D721Med (cell line): ENCODE measurements around the gene HAO1.
A peak's percentile ranks its signal among the peaks of the same experiment; 100 is the strongest.

Experiments
- DNase-seq: peaks from one replicate; pipeline ENCODE4 v3.0.0; 2011; ENCODE audit warnings: low spot score; ENCODE audit not compliant: insufficient read length
- FAIRE-seq: peaks from 2 replicates; lab custom pipeline; 2011; peaks lifted over from hg19 to GRCh38; lab: Jason Lieb, UNC
- TF ChIP-seq, protein P1 (sequence below): IDR thresholded peaks from 2 replicates; pipeline ENCODE4 v1.5.1; 2012; ENCODE audit warnings: mild to moderate bottlenecking, control low read depth; ENCODE audit not compliant: insufficient read depth; ENCODE audit errors: missing control alignments

The HAO1 gene

GRCh38 chr20:7940341-7940740 lies at the start of gene HAO1:
Gene HAO1 (minus strand): TSS chr20:7940458. CDS start chr20:7940422, 36 bp downstream.
- DNase-seq, result no peak
- no peak for FAIRE-seq
- TF ChIP-seq, protein P1, sequence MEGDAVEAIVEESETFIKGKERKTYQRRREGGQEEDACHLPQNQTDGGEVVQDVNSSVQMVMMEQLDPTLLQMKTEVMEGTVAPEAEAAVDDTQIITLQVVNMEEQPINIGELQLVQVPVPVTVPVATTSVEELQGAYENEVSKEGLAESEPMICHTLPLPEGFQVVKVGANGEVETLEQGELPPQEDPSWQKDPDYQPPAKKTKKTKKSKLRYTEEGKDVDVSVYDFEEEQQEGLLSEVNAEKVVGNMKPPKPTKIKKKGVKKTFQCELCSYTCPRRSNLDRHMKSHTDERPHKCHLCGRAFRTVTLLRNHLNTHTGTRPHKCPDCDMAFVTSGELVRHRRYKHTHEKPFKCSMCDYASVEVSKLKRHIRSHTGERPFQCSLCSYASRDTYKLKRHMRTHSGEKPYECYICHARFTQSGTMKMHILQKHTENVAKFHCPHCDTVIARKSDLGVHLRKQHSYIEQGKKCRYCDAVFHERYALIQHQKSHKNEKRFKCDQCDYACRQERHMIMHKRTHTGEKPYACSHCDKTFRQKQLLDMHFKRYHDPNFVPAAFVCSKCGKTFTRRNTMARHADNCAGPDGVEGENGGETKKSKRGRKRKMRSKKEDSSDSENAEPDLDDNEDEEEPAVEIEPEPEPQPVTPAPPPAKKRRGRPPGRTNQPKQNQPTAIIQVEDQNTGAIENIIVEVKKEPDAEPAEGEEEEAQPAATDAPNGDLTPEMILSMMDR, result no peak

GRCh38 chr20:7989379-7989778 lies 49.1 kb upstream of the HAO1 start:
- DNase-seq (no peak), FAIRE-seq (no peak)
- TF ChIP-seq, protein P1, result peak; percentile 42

DNA sequence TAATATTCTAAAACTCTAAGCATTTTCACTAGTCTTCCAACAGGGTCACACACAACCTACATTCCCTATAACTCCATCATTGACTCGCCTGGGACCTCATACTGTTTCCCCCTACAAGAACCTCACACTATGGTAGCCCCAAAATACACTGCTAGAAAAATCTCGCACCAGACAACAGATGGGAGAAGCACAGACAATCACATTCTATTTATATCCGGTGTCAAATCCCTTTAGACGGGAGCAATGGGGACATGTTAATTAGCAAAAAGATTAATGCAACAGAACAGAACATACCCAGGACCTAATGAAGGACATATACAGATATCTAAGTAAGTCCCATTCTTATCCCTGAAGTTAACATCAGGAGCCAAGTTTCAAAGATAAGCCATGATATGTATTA lies 45.7 kb upstream of the HAO1 start:
- TF ChIP-seq, protein P1, result no peak
- DNase-seq, result no peak
- no peak for FAIRE-seq

DNA sequence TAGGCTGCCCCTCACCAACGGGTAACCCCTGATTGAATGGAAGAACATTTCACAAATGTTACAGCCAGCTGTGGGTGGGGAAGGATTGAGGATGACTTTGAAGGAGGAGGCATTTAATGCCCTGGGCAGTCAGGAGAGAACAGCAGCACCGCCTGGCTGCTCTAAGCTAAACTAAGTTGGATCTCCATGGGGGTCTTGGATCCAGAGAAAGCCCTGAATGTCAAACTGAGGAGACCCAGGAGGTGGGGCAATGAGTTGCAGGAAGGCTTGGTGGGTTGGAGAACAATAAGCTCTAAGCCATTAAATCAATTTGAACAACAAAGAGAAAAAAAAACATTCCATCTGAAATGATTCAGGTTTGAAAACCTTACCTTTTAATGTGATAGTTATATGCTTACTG lies 43.9 kb upstream of the HAO1 start:
- no peak for FAIRE-seq
- DNase-seq, result no peak
- TF ChIP-seq, protein P1, result no peak

- FAIRE-seq (no peak), DNase-seq (no peak)
- TF ChIP-seq, protein P1, result no peak
These were observed 41.1 kb upstream of the HAO1 start for GRCh38 chr20:7981374-7981773.

- TF ChIP-seq, protein P1, result peak; percentile 28
- FAIRE-seq (no peak), DNase-seq (no peak)
These were observed 40.2 kb upstream of the HAO1 start for GRCh38 chr20:7980332-7981046.

- DNase-seq (no peak), FAIRE-seq (no peak)
- TF ChIP-seq, protein P1, result no peak
These were observed 37.5 kb upstream of the HAO1 start for GRCh38 chr20:7977709-7978108.
